Epithelial cell of esophagus (primary cell): ENCODE results near the gene PANX2.

Source experiments
- DNase-seq: peaks from one replicate; pipeline ENCODE4 v3.0.0; 2010; ENCODE audit warnings: low read depth
- H3K4me3 ChIP-seq: 2 replicates; pipeline ENCODE4 v1.5.1; 2011; ENCODE audit warnings: mild to moderate bottlenecking, low read length, control low read depth
- CTCF ChIP-seq: IDR thresholded peaks from 2 replicates; pipeline ENCODE4 v1.5.1; 2011; ENCODE audit warnings: low read depth, mild to moderate bottlenecking, low read length, control low read depth, inconsistent platforms; ENCODE audit not compliant: insufficient read depth; ENCODE audit errors: missing control alignments

The PANX2 gene

DNA sequence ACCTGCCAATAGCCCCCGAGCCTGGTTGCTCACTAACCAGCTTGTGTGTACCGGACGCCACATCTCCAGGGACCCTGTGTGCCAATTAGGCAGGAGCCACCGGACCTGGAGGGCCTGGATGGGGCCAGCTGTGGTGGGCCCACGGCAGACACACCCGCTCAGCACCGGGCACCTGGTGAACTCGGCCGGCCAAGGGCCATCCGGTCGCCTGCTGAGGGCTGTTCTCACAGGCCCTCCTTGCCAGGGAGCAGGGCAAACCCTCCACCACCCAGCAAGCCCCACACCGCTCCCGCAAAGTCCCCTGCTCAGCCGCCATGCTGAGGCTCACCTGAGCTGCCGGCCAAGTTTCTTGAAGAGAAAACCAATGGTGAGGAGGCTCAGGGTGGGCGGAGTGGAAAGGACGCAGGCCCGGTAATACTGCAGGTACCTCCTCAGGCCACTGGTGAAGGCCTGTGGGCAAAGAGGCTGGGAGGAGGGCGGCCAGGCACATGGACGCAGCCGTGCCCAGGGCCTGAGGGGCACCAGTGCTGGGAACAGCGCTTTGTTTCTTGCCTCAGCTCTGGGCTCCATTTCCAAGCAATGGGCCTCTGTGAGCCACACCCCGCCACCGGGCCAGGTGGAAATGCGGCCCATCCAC lies 57.2 kb downstream of the PANX2 start:
- no peak overlapping the region for H3K4me3 ChIP-seq
- no peak for DNase-seq
- no peak for TF ChIP-seq CTCF

GRCh38 chr22:50228366-50228765 lies 57.8 kb downstream of the PANX2 start:
- TF ChIP-seq CTCF = no peak
- H3K4me3 ChIP-seq = no peak overlapping the region
- no peak for DNase-seq

GRCh38 chr22:50229370-50229769 lies 58.8 kb downstream of the PANX2 start:
- no peak for TF ChIP-seq CTCF
- no peak overlapping the region for H3K4me3 ChIP-seq
- no peak for DNase-seq
